Measurements from ENCODE around the gene SUPT3H. TPM values are rescaled to one million over a fixed set of nuclear protein-coding genes. Genes with fewer than 3 reads are reported as not detected.

SUPT3H gene
- total RNA-seq, 1 donor from 2014 or later = 8.6 TPM

DNA sequence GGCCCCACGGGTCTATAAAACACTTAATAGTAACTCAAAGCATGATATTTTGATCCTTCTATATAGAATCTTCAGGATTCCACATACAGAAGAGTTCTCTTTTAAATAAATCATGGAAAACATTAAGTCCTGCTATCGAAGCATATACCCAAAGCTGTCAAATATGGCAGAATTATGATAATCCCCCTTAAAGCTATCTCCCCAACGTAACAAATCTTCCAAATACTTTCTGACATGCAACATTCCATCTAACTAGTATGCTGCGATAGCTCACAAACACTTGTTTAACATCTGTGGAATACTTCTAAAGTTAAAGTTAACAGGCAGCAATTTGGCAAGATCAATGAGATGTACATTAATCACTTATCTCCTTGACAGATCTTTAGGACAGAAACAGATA is 420.6 kb downstream of the SUPT3H start:
- no peak for DNase-seq (ENCODE audit: low read depth, low spot score)

DNA sequence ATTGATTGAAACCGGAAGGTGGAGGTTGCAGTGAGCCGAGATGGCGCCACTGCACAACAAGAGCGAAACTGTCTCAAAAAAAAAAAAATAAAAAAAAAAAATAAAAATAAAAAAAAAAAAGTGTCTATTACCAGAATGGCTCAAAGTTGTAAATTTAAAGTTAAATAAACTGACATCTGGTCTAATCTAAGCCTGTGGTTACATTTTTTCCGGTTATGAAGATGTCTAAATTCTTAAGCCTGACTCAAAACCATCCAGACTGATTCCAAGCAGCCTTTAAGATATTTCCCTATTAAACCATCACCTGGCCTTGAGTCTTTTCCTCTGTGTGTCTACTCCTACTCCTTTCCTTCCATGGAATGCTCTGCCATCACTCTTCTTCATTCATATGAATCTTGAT is 421.3 kb downstream of the SUPT3H start:
- no peak for DNase-seq (ENCODE audit: low read depth, low spot score)

DNA sequence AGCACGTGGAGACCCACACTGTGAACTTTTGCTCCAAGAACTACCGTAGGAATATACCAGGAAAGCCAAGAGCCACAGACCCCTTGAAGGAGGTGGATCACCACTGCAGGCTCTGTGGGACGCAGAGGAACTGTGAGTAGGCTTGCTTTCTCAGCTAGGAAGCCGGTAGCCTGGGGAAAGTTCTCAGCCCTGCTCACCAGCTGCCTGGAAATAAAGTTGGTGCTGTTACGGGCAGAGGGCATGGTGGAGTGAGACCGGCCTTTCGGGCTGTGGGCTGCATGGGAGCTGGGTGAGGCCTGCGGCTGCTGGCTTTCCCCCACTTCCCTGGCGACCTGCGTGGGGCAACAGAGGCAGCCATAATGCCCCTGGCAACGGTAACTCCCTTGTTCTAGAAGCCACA is 422.6 kb downstream of the SUPT3H start:
- DNase-seq (ENCODE audit: low read depth, low spot score) = no peak

DNA sequence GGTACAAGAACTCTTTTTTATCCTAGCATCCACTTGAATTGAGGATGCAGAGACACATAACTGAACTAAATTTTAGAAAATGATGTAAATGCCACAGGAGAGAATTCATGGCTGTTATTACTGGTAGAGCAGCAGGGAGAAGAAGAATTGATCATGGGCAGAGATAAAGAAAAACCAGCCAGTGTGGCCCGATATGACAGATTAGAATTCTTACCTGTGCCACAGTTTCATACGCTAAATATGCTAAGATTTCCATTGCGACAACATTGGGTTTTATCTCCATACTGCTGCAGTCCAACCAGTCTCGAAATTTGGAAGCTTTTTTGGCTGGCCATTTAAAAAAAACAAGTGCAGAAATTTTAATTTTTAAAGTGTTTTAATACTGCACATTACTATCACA is 423.5 kb downstream of the SUPT3H start:
- no peak for DNase-seq (ENCODE audit: low read depth, low spot score)

GRCh38 chr6:44951253-44951747 is 426.4 kb downstream of the SUPT3H start:
- no peak for DNase-seq (ENCODE audit: low read depth, low spot score)

DNA sequence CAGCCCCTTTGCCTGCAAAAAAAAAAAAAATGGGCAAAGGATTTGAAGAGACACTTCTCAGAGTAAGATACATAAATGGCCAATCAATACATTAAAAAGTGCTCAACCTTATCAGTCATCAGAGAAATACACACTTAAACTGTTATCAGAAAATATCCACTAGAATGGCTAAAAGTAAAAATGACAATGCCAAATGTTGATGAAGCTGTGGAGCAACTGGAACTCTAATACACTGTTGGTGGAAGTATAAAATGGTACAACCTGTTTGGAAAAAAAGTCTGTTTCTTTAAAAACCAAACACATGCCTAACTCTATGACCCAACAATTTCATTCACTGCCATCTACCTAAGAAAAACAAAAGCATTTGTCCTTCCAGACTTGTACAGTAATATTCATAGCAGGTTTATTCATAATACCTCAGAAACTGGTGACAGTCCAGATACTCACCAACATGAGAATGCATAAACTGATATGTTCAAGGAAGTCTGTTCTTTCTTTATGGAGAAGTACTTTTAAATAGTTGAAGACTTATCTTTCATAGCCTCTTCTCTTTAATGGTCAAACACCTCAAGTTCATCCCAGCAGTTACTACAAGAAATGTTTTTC is 428.0 kb downstream of the SUPT3H start:
- DNase-seq (ENCODE audit: low read depth, low spot score) = no peak

DNA sequence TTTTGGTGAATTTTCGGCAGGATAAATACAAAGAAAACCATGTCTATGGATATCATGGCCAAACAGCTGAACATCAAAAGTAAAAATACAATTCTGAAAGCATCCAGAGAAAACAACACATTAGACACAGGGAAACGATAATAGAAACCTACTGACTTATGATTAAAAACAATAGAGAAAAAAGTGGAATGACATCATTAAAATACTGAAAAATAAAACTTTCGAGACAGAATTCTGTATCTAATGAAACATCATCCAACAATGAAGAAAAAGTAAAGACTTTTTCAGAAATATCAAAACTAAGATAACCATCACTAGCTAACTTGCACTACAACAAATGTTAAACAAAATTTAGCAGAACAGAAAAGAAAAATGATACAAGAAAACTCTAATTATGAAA is 434.2 kb downstream of the SUPT3H start:
- no peak for DNase-seq (ENCODE audit: low read depth, low spot score)

DNA sequence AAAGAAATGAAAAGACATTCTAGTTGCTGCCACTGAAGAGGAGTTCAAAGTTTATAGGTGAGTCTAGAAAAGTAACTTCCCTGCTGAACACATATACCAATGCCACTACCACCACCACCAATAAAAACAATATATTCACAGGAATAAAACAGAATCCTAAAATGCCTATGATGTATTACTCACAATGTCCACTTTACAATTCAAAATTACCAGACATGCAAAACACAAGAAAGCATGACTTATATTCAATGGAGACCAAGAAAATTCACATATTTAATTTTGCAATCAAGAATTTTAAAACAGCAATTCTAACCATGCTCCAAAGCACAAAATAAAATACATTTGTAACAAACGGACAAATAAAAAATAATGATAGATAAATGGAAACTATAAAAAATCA is 434.9 kb downstream of the SUPT3H start:
- no peak for DNase-seq (ENCODE audit: low read depth, low spot score)

- no peak for DNase-seq (ENCODE audit: low read depth, low spot score)
Measured at GRCh38 chr6:44942201-44942600, 435.5 kb downstream of the SUPT3H start.

- no peak for DNase-seq (ENCODE audit: low read depth, low spot score)
Measured at GRCh38 chr6:44940367-44940766, 437.4 kb downstream of the SUPT3H start.

DNA sequence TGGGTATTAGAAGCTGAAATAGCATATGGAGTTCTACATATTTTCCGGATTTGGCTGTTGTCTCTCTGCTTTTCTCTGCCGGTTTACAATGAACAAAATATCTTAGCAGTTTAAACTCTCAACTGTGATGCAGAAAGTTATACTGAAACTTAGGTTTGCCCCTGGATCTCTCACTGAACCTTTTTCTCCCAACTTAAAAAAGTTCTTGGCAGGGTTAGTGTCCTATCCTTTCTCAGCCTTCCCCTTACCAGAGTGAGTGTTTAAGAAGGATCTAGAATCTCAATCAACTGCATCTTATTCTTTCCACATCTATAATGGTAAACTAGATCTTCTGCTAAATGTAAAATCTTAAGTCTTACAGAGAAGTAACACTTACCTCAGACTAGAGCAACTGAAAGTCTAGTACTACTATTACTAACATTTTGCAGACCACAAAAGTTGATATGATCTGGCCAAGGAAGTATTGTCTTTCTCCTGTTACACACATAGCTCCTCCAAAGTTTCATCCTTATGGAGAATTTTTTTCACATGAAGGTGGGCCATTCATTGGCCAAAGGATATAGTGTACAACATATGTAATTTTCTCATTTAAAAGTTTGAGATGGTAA is 441.9 kb downstream of the SUPT3H start:
- DNase-seq (ENCODE audit: low read depth, low spot score) = no peak

DNA sequence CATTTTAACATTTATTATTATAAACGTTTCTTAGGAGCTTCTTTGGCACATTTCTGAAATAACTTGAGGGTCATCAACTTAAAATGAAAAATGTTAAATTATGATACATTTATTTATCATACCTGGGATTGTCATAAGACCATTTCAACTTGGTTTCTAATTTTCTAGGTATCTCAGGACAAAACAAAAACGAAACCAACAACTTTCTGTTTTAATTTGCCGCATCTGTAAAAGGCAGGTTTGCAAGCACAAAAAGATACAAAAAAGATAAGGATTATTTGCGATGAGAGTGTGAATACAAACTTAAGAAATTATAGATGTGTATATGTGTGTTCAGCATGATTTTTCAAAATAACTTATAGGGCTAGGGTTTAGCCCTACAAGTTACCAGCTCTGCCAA is 444.6 kb downstream of the SUPT3H start:
- DNase-seq (ENCODE audit: low read depth, low spot score) = no peak

- no peak for DNase-seq (ENCODE audit: low read depth, low spot score)
Measured at GRCh38 chr6:44932651-44933091, 445.1 kb downstream of the SUPT3H start.

- no peak for DNase-seq (ENCODE audit: low read depth, low spot score)
Measured at GRCh38 chr6:44931385-44931784, 446.3 kb downstream of the SUPT3H start.

DNA sequence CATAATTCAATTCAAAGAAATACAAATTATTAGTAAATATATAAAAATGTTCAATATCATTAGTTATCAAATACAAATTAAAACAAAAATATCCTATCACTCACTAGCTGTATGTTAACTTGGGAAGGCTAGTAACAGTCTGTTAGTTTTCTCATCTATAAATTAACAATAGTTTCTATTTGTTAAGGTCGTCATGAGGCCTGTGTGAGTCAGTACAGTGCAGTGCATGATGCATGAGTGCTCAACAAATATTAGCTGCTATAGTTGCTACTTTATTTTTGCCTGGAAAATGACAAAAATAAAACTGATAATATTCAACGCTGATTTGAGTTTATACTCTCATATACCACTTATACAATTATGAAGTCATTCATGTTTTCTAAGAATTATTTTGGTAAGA is 451.2 kb downstream of the SUPT3H start:
- DNase-seq (ENCODE audit: low read depth, low spot score) = no peak

DNA sequence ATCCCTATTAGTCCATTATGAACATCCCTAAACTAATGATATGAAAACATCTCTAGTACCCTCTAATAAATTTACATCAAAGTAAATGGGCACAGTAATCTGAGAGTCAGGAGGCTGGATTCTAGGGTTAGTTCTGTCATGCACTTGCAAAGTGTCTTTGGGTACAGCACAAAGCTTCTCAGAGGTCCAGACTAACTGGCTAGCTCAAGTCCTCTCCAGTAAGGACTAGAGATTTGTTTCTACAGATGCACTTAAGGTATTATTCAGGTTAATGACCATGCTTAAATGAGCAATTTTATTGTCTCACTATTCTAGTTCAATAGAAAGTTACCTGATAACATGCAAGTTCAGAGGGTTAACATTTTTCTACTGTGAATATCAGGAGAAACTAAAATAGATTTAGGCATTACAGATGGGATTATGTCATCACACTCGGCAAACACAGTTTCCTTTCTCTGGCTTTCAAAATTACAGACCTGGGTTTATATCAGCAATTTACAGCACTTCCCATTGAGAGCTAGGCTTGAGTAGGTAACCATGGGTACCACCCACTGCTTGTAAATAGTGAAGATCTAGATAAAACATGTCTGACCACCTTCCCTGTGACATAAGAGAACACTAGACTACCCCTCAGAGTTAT is 452.5 kb downstream of the SUPT3H start:
- peak; percentile 2 for DNase-seq (ENCODE audit: low read depth, low spot score)

GRCh38 chr6:44923444-44923843 is 454.3 kb downstream of the SUPT3H start:
- no peak for DNase-seq (ENCODE audit: low read depth, low spot score)

GRCh38 chr6:44921798-44922197 is 455.9 kb downstream of the SUPT3H start:
- no peak for DNase-seq (ENCODE audit: low read depth, low spot score)

GRCh38 chr6:44920952-44921491 is 456.7 kb downstream of the SUPT3H start:
- no peak for DNase-seq (ENCODE audit: low read depth, low spot score)

GRCh38 chr6:44918671-44919296 is 458.9 kb downstream of the SUPT3H start:
- no peak for DNase-seq (ENCODE audit: low read depth, low spot score)

DNA sequence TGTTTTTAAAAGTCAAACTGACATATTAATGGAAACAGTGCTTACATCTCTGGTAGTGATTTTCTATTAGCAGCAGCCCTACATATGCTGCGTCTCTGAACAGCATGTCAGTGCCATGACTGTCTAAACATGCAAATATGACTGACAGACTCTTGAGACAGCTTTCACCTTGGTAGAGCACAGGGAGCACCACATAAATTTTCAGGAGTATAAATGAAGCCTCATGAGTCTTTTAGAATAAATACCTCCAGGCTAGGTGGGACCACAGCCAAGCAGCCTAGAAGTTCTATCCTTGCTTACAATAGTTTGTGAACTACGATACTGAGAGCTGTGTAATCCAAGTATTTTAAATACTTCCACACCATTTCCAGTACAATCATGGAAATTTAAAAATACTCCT is 460.3 kb downstream of the SUPT3H start:
- DNase-seq (ENCODE audit: low read depth, low spot score) = no peak

GRCh38 chr6:44915111-44915510 is 462.6 kb downstream of the SUPT3H start:
- DNase-seq (ENCODE audit: low read depth, low spot score) = no peak
